DND-41 (cell line): ENCODE results near the gene DEFB113.

Source experiments
- EZH2 ChIP-seq: IDR thresholded peaks from 3 replicates; pipeline ENCODE4 v1.6.1; 2012; ENCODE audit warnings: borderline replicate concordance, low read depth, mild to moderate bottlenecking, moderate library complexity, low read length, inconsistent platforms; ENCODE audit not compliant: severe bottlenecking
- TF ChIP-seq, protein P1 (sequence below): IDR thresholded peaks from 2 replicates; pipeline ENCODE4 v1.5.1; 2012; ENCODE audit warnings: borderline replicate concordance, low read length, moderate library complexity, mild to moderate bottlenecking; ENCODE audit not compliant: poor library complexity, severe bottlenecking; ENCODE audit errors: extremely low read depth

DNA sequence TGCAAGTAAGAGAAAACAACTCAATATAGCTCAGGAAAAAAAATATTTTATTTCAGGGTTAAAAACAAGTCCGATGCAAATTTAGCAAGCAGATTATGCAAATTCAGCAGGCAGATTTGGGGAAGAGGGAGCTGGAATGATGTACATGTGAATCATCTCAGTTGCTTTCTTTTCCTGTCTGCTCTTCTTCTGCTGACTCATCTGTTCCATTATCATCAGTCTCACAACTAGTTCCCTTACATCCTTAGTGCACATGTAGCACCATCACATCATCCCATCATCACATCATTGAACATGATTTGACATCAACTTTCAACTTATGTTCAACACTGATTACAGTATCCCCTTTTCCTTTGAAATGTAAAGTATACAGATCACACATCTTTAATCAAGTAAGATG, 11.5 kb upstream of the DEFB113 start:
- TF ChIP-seq, protein P1, sequence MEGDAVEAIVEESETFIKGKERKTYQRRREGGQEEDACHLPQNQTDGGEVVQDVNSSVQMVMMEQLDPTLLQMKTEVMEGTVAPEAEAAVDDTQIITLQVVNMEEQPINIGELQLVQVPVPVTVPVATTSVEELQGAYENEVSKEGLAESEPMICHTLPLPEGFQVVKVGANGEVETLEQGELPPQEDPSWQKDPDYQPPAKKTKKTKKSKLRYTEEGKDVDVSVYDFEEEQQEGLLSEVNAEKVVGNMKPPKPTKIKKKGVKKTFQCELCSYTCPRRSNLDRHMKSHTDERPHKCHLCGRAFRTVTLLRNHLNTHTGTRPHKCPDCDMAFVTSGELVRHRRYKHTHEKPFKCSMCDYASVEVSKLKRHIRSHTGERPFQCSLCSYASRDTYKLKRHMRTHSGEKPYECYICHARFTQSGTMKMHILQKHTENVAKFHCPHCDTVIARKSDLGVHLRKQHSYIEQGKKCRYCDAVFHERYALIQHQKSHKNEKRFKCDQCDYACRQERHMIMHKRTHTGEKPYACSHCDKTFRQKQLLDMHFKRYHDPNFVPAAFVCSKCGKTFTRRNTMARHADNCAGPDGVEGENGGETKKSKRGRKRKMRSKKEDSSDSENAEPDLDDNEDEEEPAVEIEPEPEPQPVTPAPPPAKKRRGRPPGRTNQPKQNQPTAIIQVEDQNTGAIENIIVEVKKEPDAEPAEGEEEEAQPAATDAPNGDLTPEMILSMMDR = no peak
- TF ChIP-seq EZH2 = no peak
